ENCODE data around the gene SDK1.

Gene SDK1

DNA sequence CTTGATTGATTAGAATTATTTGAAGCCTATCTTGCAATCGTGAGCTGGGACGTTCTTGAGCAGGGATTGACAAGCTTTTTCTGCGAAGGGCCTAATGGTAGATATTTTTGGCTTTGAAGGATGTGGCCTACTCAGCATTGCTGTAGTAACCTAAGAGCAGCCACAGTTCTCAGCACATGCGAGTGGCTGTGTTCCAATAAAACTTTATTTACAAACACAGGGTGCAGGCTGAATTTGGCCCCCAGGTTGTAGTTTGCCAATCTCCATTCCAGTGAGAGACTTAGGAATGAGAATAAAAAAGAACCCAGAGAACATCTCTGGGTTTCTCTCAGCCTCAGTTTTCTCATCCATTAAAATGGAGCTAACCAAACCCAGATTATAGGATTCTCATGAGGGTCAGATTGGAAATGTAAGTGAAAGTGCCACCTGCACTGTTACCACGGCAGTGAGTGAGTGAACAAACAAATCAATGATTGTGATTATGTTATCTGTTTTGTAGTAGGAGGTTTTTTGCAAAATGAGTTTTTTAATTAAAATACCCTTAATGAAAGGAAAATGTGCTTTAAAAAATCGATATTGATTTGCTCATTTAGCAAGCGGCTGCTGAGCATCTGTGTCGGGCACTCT, 664.0 kb downstream of the SDK1 start:
- FAIRE-seq, result no peak

GRCh38 chr7:3965794-3966395, 664.8 kb downstream of the SDK1 start:
- no peak for FAIRE-seq

- FAIRE-seq, result no peak
Observed at GRCh38 chr7:3968234-3968633, 667.2 kb downstream of the SDK1 start.

DNA sequence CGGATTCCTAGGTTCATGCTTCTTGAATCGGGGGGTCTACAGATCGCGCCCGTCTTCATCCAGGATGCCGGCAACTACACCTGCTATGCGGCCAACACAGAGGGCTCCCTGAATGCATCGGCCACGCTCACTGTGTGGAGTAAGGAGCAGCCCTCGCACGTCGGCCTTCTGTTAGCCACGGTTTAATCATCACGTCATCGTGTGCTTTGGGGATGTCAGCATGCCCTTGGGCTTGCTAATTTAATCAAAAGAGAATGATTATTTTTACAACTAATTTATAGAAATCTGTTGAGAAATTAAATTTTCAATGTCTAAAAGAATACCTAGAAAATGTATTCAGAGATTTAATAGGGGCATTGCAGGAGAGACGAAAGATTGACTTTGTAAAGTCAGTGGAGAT, 668.2 kb downstream of the SDK1 start:
- FAIRE-seq, result no peak

DNA sequence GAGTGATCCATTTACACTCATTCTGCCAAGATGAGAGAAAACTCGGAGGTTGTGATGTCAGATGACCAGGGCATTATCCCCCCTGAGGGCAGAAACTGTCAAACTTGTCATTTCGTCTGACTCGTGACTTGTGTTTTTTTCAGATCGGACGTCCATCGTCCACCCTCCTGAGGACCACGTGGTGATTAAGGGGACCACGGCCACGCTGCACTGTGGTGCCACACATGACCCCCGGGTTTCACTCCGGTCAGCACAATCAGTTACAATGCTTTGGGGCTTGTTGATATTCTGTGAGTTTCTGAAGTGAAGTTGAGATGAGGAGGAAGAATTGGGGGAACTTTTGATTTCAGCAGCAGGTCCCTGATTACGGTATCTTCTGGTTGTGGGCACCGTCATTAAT, 670.3 kb downstream of the SDK1 start:
- FAIRE-seq, result no peak

DNA sequence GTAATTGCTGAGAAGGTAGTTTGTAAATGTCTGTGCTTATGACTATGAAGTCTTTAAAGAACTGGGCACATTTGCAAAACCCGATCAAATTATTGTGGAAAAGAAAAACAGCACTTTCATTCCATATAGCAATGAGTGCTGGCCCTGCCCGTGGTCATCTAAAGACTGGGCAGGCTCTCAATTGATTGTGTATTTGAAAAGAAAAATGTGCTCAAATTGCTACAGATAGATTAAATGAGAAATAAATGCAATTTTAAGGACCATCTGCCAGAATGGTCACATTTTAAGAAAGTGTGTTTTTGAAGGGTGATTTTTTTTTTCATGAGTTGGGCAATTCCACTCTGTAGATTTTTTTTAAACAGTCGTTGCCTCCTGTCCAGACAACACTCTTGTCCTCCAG, 672.2 kb downstream of the SDK1 start:
- FAIRE-seq, result no peak

DNA sequence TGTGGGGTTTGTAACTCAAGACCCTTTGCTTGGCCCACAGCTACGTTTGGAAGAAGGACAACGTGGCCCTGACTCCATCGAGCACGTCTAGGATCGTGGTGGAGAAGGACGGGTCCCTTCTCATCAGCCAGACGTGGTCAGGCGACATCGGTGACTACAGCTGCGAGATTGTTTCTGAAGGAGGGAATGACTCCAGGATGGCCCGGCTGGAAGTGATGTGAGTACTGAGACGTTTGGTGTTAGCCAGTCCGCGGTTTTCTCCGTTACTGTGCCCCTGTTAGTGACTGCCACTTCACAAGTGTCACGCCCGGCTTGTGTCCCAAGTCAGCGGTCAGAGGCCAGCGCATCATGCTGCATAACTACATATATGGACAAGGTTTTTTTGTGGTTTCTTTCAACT, 673.3 kb downstream of the SDK1 start:
- no peak for FAIRE-seq

GRCh38 chr7:3975371-3975770, 674.3 kb downstream of the SDK1 start:
- no peak for FAIRE-seq

- no peak for FAIRE-seq
Observed at GRCh38 chr7:3977391-3977790, 676.3 kb downstream of the SDK1 start.

GRCh38 chr7:3978839-3979238, 677.8 kb downstream of the SDK1 start:
- no peak for FAIRE-seq

DNA sequence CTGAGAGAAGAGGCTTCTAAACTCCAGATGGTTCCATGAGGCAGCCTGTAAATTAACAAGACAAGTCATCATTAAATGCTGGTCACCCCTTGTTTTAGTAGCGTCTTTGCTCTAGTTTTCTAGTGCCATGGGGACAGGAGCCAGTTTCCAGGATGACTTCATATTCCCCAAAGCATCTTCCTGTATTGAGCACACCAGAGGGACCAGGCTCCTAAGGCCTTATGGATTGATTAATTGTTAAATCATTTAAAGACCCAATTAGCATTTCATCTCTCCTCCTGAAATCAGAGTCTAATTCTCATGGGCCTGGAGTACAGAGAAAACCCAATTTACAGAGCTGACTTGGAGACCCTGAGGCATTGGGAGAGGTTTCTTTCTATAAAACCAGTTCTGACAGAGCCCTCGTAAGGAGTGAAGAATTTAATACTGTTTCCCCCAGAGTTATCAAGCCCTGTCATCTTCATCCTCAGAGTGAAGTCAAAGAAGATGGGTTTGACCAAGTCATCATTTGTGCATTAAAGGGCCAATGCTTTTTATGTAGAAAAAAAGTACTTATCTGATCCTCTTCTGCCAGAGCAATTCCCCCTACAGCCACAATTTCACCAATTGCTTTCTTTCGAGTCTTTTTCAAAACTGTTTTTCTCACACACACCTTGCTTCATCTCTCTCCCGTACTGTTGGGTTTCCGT, 678.7 kb downstream of the SDK1 start:
- FAIRE-seq, result no peak

DNA sequence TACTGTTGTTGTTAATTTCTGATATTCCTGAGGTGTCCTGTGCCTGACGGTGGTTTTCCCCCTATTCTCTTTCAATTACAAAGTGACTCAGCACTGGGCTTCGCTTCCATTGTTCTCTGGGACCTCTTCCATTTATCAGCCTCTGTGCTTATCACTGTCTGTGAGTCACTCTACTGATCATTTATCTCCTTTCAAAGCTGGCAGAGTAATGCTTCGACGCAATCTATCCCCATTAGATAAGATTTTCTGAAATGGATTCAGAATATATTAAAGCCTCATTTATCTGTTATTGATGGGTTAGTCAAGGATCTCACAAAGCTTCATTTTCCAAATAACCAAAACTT, 679.2 kb downstream of the SDK1 start:
- FAIRE-seq, result no peak

DNA sequence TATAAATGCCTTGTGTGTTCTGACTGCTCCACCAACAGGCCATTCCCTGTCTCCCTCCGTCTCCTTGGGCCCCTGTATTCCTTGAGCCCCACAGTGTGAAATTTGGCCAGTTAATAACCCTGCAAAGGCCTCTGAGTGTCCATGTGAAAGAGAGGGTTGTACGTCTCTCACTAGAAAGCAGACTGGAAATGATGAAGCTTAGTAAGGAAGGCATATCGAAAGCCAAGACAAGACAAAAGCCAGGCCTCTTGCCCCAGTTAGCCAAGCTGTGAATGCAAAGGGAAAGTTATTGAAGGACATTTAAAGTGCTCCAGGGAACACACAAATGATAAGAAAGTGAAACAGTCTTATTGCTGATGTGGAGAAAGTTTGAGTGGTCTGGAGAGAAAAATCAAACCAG, 680.2 kb downstream of the SDK1 start:
- FAIRE-seq, result no peak

- FAIRE-seq, result no peak
Observed at GRCh38 chr7:3984456-3984855, 683.4 kb downstream of the SDK1 start.

DNA sequence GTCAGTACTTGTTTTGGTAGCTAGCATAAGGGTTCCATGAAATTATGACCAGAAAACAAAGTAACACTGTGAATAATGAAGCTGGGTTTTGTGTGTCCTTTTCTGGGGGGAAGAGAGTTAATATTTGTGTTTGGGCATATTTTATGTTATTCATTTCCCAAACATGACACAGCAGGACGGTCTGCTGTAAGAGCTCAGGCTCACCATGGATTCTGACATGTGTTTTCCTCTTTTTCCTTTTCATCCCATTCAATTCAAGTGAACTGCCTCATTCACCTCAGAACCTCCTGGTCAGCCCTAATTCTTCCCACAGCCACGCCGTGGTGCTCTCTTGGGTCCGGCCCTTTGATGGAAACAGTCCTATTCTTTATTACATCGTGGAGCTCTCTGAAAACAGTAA, 685.9 kb downstream of the SDK1 start:
- FAIRE-seq, result no peak

- FAIRE-seq, result no peak
Observed at GRCh38 chr7:3987426-3987927, 686.4 kb downstream of the SDK1 start.

DNA sequence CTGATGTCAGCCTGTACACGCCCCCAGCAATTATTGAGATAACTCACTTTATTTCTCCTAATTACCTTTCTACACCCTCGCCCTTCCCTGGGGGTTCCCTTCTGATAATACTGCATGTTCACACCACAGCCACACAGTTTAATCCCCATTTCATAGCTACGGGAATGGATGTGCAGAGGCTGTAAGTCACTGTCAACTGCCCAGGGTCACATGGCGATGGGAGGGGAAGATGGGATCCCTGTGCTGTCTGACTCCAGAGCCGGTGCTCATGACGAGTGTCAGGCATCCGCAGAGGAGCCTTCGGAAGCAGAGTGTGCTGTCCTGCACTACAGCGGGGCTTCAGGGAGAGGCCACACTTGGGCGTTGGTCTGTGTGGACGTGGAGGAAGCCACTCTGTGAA, 688.7 kb downstream of the SDK1 start:
- no peak for FAIRE-seq

GRCh38 chr7:3991731-3992231, 690.7 kb downstream of the SDK1 start:
- FAIRE-seq, result no peak

DNA sequence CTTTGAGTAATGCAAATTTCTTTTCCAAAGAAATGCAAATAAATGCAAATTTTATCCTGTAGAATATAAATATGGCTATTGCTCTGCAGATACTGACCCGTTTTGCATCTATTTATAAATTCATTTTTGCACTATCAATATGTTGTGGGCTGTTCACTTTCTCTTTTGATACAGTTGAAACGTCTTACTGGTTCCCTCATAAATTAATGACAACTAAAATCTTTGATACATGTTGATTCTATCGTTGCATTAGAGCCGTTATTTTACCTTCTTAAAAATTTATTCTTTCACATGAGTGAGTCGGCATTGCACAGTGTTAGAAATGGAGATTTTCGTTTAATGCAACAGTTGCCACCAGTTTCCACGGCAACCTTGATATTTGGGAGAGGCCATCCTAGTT, 691.8 kb downstream of the SDK1 start:
- FAIRE-seq, result no peak

DNA sequence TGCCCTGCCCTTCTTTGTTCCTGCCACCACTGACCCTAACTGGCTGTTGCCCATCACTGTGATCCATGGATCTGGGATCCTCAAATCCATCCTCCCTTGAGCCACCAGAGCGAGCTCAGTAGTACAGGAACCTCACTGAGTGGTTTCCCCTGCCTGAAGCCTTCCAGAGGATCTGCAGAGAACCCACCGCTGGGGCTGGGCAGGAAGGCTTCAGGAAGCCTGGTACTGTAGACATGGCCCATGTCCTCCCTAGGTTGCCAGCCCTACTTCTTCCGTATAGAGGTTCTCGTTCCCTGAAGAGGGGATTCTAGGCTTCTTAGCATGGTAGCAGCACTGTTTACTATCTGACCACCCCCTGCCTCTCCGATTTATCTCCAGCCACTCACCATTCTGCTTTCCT, 693.7 kb downstream of the SDK1 start:
- FAIRE-seq, result no peak

DNA sequence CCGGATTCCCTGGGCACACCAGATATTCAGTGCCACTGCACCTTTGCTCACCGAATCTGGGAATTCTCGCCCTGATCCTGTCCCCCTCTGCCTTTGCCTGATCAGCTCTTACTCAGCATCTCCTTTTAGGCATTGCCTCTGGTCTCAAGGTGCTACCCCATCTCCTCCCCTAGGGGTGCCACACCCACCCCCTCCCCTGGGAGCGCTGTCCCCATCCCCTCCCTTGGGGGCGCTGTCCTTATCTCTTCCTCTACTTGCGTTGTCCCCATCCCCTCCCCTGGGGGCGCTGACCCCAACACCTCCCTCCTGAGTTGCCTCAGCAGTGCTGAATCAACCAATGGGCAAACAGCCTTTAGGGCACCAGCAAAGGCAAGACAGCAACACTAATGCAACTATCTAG, 694.1 kb downstream of the SDK1 start:
- no peak for FAIRE-seq

- no peak for FAIRE-seq
Observed at GRCh38 chr7:3998060-3998459, 697.0 kb downstream of the SDK1 start.

- FAIRE-seq, result no peak
Observed at GRCh38 chr7:4000139-4000538, 699.1 kb downstream of the SDK1 start.

- no peak for FAIRE-seq
Observed at GRCh38 chr7:4000934-4001333, 699.9 kb downstream of the SDK1 start.

Measured in G401.6 (cell line).